ENCODE measurements around the gene SDR39U1.

DNA sequence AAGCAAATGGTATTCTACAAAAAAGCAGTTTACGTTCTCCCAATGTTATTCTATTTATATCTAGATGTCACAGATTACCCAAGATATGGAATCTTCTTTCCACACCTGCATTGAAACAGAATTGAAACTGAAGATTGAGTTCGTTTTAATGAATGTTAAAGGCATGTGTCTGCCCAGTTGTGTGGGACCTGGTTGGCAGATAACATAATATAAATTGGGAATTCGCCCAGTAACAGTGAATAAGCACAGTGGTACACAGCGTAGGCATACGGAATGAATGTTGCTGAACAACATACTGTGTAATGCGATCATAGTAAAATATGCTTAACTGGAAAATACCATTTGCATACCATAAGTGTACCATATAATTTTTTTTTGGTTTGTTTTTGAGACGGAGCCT lies 8.5 kb downstream of the SDR39U1 start:
- TF ChIP-seq, protein P1, sequence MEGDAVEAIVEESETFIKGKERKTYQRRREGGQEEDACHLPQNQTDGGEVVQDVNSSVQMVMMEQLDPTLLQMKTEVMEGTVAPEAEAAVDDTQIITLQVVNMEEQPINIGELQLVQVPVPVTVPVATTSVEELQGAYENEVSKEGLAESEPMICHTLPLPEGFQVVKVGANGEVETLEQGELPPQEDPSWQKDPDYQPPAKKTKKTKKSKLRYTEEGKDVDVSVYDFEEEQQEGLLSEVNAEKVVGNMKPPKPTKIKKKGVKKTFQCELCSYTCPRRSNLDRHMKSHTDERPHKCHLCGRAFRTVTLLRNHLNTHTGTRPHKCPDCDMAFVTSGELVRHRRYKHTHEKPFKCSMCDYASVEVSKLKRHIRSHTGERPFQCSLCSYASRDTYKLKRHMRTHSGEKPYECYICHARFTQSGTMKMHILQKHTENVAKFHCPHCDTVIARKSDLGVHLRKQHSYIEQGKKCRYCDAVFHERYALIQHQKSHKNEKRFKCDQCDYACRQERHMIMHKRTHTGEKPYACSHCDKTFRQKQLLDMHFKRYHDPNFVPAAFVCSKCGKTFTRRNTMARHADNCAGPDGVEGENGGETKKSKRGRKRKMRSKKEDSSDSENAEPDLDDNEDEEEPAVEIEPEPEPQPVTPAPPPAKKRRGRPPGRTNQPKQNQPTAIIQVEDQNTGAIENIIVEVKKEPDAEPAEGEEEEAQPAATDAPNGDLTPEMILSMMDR (IDR thresholded peaks at IDR 0.05; ENCODE audit: low read length), result no peak
- TF ChIP-seq EZH2phosphoT487 (IDR thresholded peaks at IDR 0.05; ENCODE audit: low read length) (no peak), EZH2 (optimal IDR thresholded peaks at IDR 0.05; ENCODE audit: low read depth, low read length) (no peak)
